Non-pigmented ciliary epithelial cell (primary cell): ENCODE data around the gene RFPL3.
"Not testable (repeated sequence)": the region's sequence is repeated elsewhere in the genome, so short reads cannot be mapped to it uniquely, and the experiment has no call there.

ENCODE experiments used
- DNase-seq: peaks from one replicate; pipeline ENCODE4 v3.0.0-alpha.2; 2010; ENCODE audit warnings: low read depth

Gene RFPL3

DNA sequence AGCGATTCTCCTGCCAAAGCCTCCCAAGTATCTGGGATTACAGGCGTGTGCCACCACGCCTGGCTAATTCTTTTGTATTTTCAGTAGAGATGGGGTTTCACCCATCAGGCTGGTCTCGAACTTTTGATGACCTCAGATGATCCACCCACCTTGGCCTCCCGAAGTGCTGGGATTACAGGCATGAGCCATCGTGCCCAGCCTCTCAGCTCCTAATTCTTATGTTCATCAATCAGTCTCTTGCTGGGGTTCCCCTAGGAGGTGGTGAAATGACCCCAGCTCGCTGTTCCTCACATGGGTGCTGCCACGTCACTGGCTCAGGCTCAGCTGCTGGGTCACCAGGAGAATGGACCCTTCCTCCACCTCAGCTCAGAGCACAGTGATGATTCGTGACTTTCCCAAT, at the start of gene RFPL3:
TSS of gene RFPL3 (plus strand) at position 301 of the 400 bp plus-strand sequence. CDS start 205 bp downstream, outside the sequence.
- not testable (repeated sequence) for DNase-seq

DNA sequence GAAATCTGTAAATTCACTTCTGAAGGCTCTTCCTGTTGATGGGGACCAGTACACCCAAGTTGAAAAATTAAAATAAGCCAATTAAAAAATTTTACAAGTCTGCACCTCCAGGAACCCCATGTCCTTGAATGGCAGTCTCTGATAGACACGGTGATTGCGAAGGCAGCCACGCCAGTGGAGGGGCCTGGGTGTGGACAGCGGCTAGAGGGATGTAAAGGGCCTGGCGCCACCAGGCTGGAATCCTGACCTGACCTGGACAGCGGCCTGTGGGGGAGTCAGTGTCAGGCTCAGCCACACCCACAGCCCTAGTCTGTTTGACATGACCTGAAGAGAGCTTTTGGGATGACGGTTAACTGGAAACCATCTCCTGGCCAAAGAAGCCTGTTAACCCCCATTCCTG, 49.5 kb upstream of the RFPL3 start:
- no peak for DNase-seq

DNA sequence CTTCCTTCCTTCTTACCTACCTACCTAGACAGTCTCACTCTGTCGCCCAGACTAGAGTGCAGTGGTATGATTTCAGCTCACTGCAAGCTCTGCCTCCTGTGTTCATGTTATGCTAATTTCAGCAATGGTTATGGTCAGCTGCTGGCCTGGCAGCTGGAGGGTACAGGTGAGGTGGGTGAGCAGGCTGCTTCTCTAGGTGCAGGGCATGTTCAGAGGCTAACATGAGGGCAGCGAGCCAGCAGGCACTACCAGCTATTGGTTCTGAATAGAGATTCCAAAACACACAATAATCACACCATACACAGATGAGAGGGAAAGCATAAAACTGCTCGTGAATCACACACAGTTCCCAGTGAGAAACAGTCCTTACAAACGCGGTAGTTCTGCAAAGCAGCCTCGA, 48.7 kb upstream of the RFPL3 start:
- DNase-seq: no peak

DNA sequence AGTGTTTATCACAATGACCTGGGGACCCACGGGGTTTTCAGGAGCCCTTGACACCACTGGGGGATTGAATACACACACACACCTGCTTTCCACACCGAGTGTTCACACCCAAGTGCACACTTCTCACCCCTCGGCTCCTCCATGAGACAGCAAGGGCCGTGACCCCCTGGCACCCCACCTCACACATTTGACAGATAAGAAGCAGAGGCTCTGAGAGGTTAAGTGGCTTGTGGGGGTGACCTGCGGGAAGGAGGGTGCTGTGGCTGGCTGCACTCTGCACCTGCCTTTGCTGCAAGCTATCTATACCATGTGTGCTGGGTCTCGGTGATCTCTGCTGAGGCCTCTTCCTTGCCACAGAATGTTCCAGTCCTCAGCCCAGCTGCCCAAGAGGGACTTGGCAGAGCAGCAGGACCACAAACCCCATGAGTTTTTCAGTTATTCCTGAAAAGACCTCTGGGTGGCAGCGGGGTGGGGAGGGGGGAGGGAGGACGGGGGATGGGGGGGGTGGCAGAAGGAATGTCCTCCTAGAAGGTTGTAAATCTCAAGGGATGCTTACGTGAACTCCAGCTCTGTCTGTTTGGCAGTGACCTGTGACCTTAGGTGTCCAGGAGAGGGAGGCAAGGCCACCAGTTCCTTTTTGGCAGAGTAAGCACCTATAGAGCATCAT, 47.9 kb upstream of the RFPL3 start:
- no peak for DNase-seq

DNA sequence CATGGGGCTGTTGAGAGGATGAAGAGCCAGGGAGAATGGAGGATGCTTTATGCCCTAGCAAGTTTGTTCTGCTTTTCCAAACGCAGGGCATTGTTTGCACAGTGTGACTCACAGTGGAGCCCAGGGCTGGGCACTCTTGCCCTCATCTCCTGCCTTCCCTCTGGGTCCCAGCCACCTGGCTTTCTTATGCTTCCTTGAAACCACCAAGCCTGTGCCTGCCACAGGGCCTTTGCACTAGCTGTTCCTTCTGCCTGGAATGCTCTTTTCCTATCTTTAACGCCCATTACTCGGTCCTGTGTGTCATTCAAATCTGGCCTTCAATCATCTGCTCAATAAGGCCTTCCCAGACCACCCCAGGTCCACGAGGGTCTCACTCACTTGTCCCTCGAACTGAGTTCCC, 46.9 kb upstream of the RFPL3 start:
- DNase-seq: no peak

DNA sequence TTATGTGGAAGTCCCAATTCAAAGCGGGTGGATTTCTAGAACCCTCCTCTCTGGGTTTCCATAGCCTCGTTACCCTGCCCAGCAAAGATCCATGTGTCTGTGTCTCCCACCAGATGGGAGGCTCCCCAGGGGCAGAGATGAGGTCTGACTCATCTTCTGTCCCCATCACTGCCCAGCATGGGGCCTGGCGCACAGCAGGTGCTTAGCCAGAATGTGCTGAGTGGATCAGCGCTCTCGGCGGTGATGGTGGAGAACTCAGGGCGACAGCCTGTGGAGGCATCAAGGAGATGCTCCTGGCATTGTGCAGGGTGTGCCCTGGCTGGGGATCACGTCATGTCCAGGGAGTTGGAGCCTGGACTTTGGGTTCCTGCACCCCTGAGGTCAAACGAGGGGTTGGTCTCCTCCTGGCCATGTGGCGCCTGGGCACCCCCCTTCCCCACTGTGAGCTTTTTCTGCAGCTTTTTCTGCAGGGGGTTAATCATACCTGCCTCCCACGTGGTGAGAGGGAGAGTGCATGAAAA, 46.1 kb upstream of the RFPL3 start:
- no peak for DNase-seq

DNA sequence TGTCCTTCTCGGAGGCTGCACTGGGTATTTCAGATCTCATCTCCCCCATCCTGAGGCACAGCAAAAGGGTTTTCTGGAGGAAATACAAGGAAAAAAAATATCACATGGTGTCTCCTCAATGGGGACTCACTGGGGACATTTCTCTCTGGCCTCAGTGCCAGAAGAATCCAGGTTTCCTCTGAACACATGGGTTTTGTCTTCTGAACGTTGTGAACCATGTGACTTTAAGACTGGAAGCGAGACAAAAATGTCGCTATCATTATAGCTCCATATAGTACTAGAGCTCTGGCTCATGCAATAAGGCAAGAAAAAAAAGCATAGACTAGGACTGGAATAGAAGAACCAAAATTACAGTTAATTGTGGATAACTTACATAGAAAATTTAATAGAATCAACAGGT, 44.9 kb upstream of the RFPL3 start:
- no peak for DNase-seq

DNA sequence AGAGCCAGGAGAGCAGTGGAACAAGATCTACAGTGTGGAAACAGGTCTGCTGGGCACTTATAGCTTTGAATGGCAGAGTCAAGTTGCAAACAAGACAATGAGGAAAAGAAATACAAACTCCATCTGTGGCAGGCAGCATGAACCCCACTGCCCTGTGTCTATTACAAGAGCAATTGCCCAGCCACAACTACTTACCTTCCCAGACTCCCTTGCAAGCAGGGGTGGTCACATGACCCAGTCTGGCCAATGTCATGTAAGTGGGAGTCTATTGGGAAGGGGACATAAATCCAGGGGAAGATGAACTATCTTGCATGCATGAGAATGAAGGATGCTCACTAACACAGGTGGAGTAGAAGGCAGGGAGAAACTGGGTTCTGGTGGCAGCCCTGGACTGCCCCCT, 44.1 kb upstream of the RFPL3 start:
- DNase-seq: no peak

DNA sequence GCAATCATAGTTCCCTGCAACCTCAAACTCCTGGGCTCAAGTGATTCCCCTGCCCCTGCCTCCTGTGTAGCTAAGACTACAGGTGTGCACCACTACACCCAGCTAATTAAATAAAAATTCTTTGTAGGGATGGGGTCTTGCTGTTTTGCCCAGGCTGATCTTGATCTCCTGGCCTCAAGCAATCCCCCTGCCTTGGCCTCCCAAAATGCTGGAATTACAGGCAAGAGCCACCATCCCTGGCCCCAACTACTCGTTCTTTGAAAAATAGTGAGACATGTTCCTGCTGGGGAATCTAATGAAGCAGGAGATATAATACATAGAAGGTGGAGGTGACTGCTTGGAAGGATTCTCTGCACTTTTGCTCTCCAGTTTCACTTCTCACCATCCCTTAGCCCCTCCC, 40.1 kb upstream of the RFPL3 start:
- DNase-seq: no peak

DNA sequence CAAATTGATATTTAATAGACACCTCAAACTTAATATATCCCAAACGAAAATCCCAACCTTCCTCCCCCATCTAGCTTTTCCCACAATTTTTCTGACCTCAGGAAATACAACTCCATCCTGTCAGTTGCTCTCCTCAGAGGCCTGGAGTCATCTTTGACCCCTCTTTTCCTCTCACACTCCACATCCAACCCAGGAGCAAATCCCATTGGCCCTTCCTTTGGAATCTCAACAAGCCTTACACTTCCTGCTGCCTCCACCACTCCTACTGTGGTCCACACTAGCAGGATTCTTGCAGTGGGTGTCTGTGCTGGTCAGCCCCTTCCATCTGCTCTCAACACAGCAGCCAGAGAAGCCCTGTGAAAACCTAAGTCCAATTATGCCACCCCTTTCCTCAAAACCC, 39.3 kb upstream of the RFPL3 start:
- no peak for DNase-seq

DNA sequence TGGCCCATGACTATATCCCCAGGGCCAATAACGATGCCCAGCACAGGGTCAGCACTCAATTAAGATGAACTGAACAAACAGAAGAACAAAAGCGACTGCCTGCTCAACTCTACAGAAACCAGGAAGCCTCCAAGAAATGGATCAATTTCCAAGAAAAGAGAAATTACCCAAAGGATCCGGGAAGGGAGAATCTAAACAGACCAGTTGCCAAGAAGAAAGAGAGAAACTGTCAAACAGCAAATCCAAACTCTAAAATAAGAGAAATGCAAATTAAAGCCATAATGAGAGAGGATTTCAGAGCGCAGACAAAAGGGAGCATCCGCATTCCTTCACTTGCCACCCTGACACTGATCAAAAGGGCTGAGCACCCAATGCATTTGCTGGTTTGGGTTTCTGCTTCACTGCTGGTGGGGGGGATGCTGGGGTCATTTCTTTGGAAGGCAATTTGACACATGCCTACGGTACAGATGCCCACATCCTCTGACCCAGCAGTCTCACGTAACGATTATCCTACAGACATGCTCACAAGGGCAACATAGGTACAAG, 37.7 kb upstream of the RFPL3 start:
- no peak for DNase-seq

DNA sequence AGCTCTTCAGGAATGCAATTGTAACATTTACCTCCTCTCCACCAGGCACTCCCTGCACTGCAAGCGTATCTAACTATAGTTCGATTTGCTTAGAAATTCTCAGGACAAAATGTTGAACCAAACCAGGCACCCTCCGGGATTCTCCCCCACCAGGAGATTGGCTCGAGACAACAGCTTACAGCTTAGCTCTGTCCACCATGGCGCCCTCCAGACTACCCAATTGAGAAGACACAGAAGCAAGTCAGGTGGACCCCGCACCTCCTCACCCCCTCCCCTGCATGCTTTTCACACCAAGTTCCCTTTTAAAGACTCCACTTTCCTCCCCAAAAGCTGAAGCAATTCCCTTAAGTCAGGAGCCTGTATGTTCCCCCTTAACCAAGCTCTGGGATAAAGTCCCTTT, 34.7 kb upstream of the RFPL3 start:
- DNase-seq: no peak

DNA sequence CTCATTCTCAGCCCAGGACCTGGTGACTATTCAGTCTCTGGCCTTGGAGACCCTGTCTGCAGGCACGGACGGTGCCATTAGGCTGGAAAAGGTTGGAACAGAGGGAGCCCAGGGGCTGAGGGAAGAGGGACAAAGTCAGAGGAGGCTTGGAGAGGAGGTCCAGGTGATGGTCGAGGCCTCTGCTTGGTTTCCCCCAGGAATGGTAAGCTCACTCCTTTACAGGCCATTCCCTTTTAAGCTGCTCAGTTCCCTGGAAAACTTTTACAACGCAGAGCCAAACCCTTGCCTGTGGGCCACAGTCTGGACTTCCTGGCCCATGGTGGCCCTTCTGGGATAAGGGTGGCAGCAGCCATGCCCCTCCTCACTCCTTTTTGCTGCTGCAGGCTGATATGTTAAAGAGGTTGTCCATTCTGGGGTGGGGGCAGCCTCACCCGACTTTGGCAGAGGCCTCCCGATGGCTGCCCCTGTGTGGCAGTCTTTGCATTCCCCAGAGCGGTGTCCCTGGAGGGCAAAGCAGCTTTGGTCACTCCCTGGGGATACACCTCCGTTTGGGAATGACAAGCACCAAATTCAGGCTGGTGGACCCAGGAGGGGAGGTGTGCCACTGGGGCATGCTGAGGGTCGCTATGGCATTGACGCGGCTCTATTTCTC, 34.0 kb upstream of the RFPL3 start:
- no peak for DNase-seq

DNA sequence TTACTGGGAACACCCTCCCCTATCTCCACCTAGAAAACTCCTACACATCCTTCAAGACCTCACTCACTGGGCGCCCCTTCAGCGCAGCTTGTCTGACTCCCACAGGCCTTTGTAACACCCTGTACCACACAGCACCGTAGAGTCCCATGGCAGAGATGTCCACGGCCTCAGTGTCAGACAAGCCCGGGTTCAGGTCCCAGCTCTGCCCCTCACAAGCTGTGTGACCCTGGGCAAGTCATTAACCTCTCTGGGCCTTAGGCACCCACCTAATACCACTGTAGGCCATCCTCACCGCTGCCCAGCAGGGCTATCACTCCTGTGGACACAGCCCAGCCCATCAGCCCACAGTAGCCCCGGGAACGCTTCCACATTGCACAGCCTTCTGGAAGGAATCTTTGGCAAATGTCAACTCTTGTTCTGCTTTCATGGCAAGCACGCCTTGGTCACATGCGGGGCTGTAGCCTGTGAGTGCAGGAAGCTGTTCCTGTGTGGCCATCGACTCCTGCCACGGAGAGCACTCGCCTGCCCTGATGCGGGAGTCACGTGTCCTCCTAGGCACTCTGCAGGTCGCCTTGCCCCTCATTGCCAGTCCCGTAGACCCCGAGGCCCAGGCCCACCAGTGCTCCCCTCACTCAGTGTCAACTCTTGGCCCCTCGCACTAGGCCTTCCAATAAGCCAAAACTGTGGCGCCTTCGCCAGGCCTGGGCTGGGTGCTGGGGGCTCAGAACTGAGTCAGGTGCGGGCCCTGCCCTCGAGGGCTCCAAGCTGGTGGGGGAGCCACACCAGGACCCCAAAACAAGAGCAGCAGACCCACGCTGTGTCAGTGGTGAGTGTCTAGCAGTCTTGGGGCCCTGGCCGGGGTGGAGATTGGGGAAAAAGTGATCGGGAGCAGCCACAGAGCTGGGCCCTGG, 32.9 kb upstream of the RFPL3 start:
- no peak for DNase-seq

DNA sequence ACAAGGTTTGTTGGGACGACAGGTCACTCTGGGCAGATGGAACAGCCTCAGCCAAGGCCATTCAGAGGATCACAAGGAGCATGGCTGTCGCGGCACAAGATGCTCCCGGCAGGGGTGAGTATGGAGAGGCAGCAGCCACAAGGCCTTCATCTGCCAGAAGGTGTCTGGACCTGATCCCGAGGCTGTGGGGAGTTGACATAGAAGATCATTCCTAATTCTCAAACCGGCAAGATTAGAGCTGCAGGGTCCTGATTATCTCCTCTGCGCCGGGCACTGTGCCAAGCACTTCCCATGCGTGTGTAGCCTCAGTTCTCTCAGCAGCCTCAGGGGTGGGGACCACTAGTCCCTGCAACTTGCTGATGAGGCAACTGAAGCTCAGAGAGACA, 32.3 kb upstream of the RFPL3 start:
- DNase-seq: no peak

DNA sequence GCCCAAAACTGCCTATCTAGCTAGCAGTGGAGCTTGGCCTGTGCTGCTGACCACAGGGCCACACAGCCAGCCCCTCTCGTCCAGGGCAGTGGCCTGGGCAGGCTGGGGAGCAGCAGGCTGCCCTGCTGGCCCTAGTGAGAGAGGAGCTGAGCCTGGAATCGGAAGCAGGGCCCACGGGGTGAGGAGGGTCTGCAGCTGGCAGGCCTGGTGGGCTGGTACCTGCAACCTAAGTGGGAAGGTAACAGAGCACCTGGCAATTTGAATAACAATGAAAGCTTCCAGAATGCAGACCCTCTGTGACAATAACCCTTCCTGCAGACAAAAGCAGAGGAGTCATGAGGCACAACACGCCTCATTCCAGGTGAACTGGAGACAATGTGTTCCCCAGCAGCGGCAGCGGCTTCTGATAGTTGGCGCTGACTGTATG, 31.8 kb upstream of the RFPL3 start:
- no peak for DNase-seq

DNA sequence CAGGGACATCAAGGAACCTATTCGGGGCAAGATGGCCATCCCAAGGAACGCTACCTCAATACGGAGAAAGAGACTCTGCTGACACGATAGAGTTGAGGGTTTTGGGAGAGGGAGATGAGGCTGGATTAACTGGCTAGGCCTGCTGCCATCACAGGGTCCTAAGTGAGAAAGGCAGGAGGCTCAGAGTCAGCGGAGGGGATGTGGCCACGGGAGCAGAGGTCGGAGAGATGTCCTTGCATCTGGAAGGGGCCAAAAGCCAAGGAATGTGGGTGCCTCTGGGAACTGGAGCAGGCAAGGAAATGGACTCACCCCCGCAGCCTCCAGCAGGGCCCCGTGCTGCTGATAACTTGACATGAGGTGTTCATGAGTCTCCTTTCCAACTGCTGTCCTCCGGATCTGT, 31.0 kb upstream of the RFPL3 start:
- no peak for DNase-seq

DNA sequence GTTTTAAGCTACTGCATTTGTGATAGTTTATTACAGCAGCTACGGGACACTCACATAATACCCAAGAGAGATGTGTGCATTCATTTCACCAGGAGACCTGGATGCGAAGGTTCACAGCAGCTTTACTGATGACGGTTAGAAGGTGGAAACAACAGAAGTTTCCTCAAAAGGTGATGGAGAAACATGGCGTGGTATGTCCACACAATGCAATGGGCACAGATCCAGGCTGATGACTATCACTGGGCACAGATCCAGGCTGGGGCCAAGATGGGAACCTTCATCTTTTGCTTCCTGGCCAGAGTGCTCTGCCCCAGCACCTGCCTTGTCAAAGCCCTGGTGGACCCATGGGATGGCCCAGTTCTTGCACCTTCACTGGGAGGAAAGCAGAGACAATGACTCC, 30.6 kb upstream of the RFPL3 start:
- DNase-seq: no peak

DNA sequence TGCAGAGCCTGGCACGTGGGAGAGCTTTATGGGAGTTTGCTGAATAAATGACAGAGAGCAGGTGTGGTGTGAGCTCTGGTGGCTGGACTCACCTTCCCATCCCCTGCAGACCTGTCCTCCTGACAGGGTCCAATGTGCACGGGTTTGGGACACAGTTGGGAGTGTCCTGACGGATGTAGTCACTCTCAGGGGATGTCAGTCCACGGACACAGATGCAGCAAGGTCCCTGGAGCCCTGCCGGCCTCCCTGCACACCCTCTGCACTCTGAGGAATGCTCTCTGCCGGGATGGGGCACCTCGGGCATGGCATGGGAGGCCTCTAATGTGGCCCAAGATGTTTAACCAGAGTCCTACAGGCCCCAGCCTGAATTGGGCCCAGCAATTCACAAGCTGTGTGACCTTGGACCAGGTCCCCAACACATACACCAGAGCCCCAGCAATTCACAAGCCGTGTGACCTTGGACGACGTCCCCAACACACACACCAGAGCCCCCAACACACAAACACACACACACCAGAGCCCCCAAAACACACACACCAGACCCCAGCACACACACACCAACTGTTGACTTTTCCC, 30.0 kb upstream of the RFPL3 start:
- no peak for DNase-seq

DNA sequence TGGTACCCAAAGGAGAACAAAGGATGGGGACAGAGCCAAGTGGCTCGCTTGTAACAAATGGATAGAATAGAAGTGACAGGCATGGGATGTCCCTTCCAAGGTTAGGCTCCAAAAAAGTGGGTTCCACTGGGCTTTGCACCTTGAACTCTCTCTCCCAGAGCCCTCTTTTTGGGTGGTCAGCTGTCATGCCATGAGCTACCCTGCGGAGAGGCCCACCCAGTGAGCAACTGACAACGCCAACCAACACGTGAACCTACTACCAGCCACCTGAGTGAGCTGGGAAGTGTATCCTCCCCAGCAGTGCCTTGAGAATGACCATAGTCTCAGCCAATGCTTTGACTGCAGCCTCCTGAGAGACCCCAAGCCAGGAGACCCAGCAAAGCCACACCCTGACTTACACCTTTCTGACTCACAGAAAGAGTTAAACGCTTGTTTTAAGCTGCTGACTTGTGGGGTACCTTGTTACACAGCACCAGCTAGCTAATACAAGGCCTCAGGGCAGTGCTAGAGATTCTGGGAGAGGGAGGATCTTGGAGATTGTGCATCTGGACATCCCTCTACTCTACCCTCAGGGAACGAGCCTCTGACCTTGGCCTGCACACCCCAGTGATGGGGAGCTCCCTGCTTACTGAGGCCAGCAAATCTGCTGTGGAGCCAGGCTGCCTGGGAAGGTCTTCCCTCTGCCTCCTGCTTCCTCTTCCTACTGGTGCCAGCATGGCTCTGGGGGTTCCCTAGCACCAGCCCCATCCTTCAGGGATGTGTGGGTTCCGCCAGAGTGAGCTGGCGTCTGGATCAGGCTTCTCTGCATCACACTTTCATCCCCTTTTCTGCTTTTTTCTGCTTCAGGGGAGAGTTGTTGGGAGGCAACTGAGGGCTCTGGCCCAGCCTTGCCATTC, 29.1 kb upstream of the RFPL3 start:
- no peak for DNase-seq

DNA sequence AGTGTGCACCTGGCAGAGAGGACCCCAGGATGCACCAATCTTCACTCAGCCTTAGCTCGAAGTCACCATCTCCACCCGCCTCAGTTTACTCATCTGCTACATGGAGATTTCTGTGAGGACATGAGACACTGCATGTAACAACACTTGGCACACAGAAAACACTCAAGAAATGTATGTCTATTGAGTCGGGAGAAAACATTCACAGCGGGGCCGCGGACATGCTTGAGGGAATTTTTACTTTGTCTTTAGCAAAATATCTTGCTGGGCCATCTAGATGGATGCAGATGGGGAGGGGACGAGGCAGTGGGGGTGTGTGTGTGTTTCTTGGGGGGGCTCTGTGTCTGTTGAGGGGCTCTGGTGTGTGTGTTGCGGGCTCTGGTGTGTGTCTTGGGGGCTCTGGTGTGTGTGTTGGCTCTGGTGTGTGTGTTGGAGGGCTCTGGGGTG, 28.4 kb upstream of the RFPL3 start:
- DNase-seq: no peak
